ENCODE data around the gene DGKH.
"Not testable (repeated sequence)": the region's sequence is repeated elsewhere in the genome, so short reads cannot be mapped to it uniquely, and the experiment has no call there.

DGKH gene

DNA sequence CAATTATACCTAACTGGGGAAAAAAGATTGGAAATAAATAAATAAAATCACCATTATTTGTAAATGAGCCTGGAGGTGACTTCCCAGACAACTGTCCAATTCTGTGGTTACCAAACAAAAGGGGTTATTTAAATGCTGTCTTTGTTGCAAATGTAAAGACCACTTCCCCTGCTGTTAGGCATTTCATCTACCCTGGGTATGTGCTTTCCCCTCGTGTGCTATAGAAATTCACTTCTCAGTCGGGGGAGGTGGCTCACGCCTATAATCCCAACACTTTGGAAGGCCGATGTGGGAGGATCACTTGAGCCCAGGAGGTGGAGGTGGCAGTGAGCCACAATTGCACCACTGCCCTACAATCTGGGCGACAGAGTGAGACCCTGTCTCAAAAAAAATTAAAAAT, 121.6 kb downstream of the DGKH start:
- DNase-seq: no peak

GRCh38 chr13:42173789-42174343, 125.4 kb downstream of the DGKH start:
- DNase-seq: no peak

DNA sequence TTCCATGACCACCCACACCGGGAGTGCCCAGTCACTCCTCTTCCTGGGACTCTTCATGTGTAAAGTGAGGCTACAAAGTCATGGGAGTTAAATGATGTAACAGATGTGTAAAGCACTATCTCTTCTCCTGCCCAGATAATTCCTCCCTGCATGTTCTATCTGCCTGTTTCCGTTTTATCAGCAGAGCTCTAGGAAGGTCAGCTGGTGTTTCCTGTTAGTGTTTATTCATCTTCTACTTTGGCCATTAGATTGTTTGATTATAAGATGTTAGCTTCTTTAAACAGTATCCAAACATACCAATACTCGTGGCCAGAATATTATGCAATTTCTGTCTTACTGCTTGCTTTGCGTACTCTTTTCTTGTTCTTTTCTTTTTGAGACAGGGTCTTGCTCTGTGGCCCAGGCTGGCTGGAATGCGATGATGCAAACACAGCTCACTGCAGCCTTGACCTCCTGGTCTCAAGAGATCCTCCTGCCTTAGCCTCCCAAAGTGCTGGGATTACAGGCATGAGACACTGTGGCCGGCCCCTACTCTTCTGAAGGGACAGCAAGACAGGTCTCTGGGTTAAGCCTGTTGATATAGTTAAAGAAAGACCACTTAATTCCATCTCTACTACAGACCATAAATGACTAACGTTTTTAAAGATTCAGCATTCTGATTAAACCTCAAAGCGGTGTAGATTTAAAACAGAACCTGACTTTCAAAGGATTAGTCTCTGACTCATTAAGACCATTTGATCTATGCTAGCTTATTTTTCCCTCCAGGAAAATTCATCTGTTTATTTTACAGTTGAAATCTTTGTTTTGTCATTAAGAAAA, 126.1 kb downstream of the DGKH start:
- no peak for DNase-seq

- no peak for DNase-seq
Measured at GRCh38 chr13:42176294-42176693, 127.8 kb downstream of the DGKH start.

DNA sequence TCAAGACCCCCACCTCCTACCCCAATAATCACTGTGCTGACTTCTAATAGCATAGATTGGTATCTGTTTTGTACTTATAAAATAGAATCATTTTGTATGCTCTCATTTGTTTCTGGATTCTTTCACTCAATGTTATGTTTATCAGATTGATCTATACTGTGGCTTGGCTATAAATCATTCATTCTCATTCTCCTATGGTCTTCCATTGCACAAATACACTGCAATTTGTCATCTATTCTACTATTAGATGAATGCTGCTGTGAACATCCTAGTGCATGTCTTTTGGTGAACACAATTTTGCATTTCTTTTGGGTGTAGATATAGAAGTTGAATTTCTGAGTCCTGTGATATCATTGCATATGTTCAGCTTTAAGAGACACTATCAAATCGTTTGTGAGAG, 128.7 kb downstream of the DGKH start:
- no peak for DNase-seq

DNA sequence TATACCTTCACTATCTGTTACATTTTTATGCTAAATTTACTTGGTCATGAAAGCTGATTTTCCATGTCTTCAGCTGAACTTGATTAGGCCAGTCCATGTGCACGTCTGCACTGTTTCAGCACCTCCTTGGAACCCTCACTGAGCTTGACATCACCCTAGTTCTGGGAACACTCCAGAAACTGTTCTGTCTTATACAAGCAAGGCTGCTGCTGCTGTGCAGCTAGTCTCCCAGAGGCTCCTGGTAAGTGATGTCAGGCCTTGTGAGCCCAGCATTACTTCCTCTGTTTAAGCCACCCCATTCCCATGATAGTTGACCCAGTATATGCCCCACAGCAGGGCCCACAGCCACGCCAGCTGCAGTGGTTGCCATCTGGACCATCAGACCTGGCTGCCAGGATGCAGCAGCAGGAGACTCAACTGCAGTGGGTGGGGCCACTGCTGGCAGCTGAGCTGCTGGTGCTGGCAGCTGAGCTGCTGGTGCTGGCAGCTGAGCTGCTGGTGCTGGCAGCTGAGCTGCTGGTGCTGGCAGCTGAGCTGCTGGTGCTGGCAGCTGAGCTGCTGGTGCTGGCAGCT, 133.0 kb downstream of the DGKH start:
- DNase-seq: no peak

DNA sequence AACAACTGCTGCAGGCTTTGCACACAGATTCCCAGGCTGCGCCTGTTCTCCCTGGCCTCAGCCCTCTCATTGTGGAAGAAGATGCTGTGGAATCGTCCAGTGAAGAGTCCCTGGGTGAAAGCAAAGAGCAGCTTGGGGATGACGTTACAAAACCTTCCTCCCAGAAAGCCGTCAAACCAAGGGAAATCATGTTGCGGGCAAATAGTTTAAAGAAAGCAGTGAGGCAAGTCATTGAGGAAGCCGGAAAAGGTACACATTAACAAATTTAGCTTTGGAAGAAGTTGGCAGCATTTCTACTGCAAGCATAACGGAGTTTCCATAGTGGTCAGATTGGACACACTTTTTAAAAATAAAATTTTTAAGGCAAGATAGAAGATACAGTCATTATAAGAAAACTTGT, 140.6 kb downstream of the DGKH start:
- no peak for DNase-seq

DNA sequence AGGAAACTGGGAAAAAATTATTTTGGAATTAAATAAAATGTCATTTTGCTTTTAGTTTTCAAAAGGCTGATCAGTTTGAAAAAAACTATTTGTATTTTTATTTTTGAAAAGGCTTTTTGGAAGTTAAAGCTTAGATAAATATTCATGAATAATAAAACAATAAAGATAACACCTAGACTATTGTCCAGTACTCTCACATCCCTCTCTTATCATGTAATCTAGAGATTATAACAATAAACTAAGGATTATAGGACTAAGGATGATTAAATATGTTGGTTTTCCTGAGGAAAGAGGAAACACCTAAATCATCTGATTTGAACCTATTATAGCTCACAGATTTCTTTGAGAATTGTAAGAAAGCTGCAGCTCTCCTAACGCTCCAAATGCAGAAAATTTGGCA, 142.1 kb downstream of the DGKH start:
- DNase-seq: no peak

- no peak for DNase-seq
Measured at GRCh38 chr13:42211704-42212464, 163.4 kb downstream of the DGKH start.

DNA sequence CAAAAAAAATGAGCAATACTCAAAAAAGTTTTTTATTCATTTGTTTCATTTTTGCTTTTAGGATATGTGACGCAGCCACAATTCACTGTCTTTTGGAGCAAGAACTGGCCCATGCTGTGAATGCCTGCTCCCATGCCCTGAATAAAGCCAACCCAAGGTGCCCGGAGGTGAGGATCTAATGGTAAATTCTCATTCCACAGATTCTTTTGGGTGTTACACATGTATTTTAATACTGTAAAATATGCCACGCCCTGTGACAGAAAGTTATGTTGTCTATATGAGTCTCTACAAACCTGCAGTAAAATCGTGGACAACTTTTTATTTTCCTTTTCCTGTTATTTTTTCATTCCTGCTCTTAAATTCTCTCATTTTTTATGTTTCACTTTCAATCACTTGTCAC, 166.0 kb downstream of the DGKH start:
- DNase-seq: no peak

DNA sequence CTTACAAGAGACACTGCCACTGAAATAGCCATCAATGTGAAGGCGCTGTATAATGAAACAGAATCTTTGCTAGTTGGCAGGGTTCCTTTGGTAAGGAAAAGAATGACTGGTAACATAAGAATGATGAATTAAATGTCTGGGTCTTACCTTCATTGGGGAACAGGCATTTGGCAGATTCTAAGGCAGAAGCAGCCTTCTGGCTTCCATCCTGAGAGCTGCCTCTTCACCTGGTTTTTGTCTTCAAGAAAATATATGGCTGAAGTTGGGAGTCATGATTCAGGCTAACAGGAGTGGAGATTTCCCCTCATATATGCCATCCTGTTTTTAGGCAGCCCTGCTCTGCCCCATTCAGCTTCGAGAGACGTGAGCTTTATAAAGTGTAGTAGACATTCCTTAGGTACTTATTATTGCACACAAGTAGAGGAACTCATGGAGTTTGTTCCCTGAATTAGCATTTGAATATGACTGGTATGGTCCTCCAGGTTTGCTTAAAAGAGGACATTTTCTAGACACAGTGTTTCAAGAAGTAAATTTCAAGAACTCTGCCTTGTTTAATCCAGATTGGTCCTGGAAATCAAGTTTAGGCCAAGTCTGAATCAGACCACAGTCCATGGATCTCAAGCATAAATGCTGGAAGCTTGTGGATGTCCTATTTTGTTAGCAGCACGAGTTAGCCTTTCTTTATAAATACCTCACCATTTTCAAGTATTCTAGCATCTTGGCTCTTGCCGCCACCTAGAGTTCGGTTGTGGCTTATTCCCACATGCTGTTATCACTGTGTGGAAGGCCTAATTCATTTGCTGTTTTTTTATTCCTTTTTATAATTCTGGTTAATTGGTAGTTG, 167.4 kb downstream of the DGKH start:
- no peak for DNase-seq

DNA sequence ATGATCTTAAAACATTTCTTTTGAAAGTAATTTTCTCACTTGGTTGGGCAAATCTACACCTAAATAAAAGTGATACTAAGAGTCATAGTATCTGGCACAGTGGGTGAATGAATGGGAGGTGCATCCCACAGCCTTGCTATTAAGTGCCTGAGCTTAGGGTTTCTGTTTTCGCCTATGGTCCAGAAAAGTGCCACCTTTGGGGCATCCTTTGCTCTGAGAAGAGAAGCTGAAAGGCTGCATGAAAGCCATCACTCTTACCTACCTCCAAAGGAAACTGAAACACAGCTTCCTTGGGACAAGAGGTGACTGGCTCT, 167.9 kb downstream of the DGKH start:
- DNase-seq: no peak

GRCh38 chr13:42218576-42218975, 170.1 kb downstream of the DGKH start:
- DNase-seq: no peak

DNA sequence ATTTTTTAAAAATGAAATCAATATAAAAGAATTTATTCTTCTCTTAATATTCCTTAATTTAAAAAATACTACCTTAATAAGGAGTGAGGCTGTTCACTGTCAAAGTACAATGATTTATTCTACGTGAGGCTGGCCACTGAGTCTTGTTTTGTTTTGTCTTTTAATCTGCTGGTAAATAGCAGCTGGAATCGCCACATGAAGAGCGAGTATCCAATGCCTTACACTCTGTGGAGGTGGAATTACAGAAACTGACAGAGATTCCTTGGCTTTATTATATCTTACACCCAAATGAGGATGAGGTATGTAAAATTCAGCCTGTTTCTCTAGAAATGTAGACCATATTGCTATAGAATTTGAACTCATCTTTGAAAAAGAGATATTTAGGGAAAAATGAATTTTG, 170.6 kb downstream of the DGKH start:
- DNase-seq: no peak

- DNase-seq: no peak
Measured at GRCh38 chr13:42219876-42220275, 171.4 kb downstream of the DGKH start.

DNA sequence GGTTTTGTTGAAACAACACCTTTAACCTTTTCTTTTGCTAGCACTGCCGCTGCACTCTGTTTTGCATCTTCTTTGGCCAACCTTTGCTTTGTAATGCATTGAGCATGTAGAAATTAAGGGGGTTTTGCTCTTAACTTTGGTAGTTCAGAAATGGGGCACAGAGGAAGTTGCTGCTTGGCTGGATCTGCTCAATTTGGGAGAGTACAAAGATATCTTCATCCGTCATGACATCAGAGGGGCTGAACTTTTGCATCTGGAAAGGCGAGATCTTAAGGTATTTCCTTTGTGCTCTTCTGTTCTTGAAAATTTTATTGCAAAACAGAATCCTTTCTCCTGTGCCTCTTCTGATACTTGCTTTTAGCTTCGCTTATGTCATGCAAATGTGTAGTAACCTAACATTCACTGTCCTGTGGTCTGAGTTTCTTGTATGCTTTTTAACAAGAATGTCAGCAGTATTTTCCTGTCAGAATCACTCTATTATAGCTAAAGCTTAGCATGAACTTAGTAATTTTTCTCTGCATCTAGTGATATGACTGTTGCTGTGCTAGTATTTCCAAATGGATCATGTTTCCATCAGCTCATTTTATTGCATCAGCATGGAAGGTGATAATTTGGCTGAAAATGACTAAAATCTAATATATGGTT, 172.8 kb downstream of the DGKH start:
- no peak for DNase-seq

GRCh38 chr13:42223681-42224080, 175.2 kb downstream of the DGKH start:
- DNase-seq: no peak

DNA sequence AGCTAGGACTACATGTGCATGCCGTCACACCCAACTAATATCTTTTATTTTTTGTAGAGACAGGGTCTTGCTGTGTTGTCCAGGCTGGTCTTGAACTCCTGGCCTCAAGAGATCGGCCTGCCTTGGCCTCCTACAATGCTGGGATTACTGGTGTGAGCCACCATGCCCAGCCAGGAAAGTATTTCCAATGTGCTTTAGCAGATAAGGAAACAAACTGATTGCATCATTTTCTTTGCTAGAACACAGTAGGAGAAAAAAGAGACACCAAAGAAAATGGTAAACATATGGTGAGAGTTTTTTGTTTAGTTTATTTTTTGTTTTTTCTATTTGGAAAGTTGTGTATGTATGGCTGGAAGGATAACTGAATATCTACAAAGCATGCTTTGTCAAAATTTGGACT, 176.6 kb downstream of the DGKH start:
- no peak for DNase-seq

DNA sequence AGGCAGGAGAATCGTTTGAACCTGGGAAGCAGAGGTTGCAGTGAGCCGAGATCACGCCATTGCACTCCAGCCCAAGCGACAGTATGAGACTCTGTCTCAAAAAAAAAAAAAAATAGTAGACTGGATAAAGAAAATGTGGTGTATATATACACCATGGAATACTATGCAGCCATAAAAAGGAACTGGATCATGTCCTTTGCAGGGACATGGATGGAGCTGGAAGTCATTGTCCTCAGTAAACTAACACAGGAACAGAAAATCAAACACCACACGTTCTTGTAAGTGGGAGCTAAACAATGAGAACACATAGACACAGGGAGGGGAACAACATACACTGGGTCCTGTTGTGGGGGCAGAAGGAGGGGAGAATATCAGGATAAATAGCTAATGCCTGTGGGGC, 178.3 kb downstream of the DGKH start:
- DNase-seq: not testable (repeated sequence)

DNA sequence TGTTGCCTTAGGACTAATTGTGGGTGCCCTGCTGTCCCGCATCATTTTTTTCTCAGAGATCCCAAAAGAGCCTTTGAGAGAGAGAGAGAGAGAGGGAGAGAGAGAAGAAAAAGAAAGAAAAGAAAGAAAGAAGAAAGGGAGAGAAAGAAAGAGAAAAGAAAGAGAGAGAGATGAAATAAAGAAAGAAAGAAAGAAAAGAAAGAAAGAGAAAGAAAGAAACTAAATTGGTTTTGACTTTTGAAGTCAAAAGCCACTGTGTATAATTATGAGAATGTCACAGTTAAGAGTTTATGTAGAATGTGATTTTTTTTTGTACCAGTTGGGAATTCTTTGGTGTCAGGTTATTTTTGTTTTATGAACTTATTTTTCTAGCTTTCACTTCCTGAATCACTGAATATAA, 180.1 kb downstream of the DGKH start:
- no peak for DNase-seq

DNA sequence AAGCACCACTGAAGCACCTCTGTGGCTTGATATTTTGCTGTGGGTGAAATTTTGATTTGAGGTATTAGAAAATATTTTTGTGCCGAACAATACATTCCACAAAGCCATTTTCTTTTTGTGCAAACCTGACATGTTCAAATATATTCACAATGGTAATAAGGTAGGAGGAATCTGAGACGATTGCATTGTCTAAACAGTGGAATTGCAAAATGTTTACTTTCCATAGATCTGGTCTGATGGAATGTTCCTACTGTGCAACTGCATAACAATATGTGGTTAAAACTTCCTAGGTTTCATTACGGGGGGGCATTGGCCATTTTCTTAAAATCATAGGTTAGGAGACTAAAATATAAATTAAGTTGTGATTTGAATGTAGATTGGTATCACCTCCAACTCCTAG, 180.8 kb downstream of the DGKH start:
- no peak for DNase-seq

DNA sequence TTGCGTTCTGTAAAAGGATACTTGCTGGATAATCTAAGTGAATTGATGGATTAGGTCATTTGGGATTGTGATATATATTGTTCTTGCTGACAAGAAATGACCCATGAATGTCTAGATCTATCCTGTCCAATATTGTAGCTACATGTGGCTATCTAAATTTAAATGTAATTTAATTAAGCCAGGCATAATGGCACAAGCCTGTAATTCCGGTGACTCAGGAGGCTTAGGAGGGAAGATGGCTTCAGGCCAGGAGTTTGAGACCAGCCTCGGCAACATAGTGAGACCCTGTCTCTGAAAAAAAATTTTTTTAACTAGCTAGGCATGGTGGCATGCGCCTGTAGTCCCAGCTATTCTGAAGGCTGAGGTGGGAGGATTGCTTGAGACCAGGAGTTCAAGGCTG, 184.2 kb downstream of the DGKH start:
- no peak for DNase-seq

- DNase-seq: no peak
Measured at GRCh38 chr13:42233726-42234125, 185.3 kb downstream of the DGKH start.
